ENCODE measurements around the gene DOCK1.

The DOCK1 gene

DNA sequence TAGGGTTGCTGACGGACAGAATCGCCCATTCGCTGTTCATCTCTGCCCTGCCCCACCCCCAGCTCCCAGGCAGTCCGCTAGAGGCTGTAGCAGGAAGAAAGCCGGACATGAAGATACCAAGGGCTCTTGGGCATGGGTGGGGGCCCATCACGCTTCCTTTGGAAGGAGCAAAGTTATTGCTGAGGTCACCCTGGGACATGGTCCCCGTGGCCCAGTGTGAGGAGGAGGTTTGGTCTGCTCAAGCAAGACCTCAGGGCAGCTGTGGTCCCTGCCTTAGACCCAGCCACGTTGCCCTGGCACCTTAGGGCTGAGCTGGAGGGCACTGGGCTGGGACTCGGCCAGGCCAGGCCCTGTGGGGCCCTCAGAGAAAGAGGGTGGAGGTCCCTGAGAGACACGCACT lies 511.8 kb downstream of the DOCK1 start:
- no peak for DNase-seq

DNA sequence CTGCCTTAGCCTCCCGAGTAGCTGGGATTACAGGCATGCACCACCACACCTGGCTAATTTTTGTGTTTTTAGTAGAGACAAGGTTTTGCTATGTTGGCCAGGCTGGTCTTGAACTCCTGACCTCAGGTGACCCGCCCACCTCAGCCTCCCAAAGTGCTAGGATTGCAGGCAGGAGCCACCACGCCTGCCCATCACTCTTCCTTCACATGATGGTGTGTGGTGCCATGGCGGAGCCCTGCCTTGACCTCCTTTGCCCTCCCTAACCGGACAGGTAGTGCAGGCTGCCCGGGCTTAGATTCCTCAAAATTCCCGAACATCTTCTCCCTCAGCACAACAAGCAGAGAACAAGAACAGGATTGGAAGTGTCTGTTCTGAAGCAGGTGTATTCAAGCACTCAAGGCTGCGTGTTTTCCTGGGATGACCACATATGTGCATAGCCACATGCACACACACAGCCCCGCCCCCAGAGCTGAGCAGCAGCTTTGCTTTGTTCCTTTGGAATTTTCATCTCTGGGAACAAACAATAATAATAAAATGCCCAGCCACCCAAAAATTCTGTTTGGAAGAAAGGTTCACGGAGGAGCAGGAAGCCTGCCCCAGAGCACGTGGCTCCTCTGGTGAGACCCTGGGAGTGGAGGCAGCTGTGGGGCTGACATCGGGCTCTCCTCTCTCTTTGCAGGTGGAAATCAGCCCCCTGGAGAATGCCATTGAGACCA lies 512.6 kb downstream of the DOCK1 start:
- no peak for DNase-seq

DNA sequence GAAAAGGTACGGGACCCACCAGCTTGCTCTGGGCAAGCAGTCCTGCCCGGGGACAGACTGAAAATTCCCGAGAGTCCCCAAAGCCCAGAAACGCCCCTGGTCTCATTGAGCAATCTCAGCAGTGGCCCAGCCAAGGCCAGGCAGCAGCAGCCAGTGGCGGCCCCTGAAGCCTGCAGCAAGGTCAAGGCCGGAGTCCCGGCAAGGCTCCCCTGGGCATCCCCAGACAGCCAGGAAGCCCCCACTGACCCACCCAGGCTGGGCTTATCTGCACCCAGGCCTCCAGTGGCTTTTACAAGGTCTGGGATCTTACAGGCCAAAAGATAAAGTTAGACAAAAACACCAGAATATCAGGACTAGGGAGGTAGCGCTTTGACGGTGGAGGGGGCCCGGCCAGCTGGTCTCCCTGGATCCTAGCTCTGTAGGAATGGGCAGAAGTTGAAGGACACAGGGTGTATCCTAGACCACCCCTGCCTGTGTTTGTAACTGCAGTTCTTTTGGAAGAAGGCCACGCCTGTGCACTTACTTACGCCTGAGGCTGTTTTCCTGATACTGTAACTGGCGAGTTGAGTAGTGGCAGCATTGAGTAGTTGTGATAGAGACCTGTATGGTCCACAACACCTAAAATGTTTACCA lies 513.4 kb downstream of the DOCK1 start:
- DNase-seq = no peak

DNA sequence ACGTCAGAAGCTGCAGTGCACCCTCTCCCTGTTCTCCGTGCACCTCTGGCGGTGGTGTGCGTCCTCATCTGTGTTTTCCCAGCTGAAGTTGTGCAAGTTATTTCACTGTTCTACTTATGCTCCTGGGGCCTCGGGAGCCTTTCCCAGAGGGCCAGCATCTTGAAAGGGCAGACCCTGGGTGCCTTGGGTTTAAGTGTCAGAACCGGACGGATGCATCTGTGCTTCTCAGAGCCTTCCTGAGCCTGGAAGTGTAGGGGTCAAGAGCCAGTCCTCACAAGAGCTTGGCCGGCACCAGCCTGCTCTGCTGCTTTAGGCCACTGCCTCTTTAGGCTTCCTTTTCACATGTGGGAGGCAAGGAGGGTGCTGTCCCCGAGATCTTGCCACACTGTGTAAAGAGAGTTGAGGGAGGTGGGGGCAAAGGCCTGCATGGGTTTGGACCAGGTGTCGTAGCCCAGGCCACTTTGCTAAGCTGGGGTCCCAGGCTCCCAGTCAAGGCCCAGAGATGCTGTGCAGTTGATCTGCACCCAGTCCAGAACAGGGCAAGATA lies 515.0 kb downstream of the DOCK1 start:
- no peak for DNase-seq

DNA sequence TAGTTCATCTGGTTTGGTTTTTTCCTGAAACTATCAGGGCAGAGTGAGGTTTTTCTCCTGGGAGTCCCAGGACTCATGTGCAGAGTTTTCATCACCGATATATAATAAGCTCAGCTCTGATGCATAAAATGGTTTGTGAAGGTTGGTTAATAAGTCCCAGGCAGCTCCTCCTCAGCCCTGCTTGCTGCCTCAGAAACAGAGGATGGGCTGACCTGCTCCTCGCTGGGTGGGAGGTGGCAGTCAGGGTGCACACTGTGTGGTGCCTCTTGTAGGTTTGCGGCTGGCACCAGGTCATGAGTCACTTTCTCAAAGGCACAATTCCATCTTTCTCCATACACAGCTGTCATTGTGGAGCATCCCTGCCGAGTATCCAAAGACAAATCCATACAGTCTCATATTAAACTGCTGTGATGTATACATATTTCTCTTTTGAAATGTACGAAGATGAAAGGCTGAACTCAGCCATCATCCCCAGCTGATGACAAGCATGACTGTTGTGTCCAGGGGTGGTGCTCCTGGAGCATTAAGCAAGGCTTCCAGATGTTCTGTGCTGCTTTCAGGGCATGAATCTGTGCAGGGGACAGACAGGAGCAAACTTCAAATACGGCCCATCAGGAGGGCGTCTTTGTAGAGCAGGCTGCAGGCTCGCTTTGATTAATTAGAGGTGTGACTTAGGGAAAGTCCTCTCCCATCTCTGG lies 518.1 kb downstream of the DOCK1 start:
- DNase-seq = no peak

DNA sequence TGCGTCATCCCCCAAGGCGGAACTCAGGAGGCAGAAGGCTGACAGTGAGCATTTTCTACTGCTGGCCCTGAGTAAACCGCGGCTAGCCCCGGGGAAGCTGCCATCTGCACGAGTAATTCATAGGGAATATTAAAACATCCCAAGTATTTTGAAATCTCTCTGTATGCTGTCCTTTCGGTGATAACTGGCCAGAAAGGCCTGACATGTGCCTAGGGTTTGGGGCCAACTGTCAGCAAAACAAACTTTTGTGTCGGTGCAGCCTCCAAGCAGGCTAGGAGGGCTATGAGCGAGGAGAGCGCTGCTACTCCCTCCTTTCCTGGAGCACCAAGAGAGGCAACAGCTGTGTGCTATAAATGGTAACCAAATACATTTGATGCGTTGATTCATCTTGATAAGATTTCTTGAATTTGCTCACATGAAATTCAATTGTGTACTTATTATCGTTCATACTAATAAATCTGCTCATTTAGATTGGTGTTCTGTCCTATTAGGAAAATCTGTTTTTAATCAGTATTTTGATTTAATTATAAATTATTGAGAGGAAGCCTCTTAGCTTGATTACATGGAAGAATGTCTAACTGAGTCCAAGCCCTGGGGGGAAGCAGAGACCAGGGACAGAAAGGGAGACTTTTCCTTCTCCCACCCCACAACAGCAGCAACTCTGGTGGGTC lies 519.5 kb downstream of the DOCK1 start:
- DNase-seq = peak in 1 of 56 donors; percentile 2

DNA sequence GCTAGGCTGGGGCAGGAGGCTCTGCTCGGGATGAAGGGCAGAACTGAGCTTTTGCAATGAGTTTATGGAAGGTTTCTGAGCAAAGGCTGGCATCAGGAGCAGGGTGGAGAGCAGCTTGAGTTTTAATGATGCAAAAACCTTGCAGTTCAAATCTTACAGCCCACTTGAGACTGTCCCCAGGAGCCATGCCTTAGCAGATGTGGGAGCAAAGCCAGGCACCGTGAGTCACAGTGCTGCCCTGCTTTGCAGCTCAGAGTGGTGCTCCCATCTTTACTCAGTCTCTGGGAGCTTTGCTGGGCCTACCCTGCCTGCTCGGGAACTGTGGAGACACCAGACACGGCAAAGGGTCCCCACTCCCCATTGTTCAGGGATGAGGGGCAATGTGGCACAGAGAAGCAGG lies 521.5 kb downstream of the DOCK1 start:
- no peak for DNase-seq

DNA sequence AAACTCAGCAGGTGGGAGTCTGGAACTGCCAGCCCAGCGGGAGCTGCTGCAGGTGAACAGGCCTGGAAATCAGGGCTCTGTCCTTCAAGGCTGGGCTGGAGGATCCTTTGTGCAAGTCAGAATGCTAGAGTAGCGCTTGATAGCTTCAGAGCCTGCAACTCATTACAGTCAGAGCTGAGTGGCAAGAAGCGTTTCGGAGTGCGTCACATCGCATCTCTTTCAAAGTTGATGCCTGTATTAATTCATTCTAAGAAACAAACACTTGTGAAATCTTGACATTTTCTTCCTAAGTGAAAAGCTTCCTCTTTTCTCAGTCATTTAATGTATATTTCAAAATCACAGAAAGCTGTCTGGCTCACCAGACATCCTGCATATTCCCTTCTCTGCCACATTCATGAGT lies 522.7 kb downstream of the DOCK1 start:
- DNase-seq = no peak

DNA sequence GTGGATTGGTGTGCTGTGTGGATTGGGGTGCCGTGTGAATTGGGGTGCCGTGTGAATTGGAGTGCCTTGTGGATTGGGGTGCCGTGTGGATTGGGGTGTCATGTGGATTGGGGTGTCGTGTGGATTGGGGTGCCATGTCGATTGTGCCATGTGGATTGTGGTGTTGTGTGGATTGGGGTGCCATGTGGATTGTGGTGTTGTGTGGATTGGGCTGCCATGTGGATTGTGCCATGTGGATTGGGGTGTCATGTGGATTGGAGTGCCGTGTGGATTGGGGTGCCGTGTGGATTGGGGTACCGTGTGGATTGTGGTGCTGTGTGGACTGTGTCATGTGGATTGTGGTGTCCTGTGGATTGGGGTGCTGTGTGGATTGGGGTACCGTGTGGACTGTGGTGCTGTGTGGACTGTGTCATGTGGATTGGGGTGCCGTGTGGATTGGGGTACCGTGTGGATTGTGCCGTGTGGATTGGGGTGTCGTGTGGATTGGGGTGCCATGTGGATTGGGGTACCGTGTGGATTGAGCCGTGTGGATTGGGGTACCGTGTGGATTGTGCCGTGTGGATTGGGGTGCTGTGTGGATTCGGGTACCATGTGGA lies 523.3 kb downstream of the DOCK1 start:
- no peak for DNase-seq

DNA sequence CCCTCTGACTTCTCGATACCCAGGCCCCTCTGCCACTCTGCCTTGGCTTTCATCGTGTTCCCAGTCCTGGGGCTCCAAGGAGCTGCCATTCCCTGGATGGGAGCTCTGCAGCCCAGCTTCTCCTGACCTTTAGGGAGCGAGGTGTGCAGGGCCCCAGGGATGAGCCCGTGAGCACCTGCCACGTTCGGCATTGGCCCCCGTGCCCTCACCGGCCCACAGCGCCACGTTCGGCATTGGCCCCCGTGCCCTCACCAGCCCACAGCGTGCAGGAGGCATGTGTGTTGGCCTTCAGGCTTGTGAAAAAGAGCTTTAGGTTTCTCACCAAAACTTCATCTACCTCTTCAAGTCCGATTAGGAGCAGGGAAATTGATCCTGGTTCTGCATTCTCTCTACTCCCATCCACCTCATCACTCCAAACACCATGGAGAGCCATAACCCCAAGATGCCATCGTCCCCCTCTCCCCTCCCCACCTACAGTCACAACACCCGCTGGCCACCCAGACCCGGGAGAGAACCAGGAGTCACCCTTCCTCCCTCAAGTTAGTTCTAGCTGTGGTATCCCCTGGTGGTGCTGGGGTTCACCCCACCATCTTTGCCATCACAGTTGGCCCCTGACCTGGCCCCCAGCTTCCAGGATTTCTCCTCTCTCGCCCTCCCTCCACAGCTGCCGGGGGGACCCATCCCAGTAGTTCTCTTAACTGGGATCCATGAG lies 524.5 kb downstream of the DOCK1 start:
- DNase-seq = no peak

DNA sequence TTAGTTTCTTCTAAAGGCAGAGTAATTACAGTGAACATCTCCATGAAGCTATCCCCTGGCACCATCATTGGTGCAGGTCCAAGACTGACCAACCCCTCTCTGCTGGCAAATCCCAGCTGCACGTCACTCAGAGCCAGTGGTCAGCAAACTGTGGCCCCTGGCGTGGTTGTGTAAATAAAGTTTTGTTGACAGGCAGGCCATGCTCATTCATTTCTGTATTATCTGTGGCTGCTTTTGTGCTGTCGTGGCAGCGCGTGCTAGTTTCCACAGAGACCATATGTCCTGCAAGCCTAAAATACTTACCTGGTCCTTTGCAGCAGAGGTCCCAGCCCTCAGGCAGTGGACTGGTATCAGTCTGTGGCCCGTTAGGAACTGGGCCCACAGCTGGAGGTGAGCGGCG lies 526.3 kb downstream of the DOCK1 start:
- DNase-seq = no peak

DNA sequence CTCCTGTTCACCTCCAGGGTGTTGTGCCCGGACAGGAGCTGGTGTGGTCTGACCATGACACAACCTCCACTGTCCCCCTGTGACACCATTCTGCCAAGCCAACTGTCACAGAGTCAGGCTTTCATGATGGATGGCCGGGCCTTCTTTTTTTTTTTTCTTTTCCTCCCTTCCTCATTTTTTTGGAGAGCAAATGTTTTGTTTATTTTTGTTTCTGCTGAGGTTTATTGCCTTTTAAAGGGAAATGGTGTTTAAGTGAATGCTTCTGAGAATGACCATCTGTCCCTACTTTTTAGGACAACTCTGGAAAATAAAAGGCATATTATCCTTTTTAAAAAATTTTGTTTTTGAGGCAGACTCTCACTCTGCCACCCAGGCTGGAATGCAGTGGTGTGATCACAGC lies 528.8 kb downstream of the DOCK1 start:
- DNase-seq = no peak

DNA sequence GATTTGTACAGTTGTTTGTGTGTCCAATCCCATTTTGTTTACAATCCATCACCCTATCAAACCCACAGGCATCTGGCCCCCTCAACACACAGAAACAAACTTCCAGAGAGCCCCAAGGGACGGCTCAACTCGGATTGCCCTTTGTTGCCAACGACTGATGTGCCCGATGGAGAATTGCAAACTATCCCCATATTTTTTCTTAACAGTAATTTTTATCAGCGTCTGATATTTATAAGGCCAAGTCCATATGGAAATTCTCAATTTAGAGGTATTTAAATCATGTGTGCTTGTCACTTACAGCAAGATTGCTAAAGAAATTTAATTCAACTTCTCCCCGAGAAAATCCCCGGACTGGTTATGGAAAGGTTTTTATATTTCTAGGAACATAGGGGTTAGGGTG lies 530.0 kb downstream of the DOCK1 start:
- DNase-seq = no peak

DNA sequence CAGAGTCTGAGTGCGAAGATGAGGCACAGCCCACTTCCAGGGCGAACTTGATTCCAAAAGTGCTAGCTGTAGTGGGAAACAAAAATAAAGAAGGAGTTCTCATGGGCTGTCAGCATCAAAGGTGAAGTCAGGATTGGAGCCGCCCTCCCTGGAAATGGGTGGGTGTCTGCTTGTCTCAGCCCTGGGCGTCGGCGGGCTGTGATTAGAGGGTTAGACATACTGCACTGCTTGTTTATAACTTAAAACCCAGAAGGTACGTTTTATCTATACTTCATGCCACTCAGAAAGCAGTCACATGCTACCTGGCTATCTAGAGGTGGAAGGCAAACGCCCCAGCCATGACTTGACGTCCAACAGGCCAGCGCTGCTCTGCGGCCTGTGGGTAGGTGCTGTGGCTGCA lies 535.1 kb downstream of the DOCK1 start:
- no peak for DNase-seq

DNA sequence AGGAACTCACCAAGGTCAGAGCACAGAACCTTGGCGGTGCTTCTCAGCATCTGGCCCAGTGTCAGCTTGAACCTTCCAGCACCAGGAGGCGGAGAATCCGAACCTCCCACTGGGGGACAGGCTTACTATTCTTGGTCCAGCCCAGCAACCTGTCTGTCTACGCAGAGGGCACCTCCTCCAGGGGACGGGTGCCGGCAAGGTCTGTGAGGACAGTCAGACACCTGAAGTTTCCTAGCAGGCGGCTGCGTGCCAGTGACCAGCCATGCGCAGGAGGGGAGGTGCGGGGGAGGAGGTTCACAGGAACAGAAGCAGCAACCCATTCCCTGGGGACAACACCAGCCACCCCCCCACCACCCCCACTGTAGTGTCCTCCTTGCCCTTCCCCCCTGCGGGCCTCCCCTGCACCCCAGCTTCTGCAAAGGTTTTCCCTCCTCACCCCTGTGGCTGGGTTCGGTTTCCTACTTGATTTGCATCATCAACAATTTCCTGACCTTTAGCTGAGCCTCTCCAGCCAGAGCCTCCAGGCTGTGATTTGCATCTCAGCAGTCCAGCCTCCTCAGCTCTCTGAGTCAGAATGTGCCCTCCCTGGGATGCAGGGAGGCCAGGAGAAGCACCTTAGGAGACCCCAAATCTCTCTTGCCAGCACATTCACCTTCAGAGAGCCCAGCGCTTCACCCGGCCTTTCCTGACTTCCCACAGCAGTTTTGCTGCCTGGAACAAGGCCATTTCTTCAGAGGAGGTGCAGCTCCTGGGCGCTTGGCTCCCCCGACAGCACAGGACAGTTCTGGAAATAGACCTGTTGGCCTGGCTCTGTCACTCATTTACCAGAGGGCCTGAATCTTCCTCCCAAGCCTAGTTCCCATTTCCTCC lies 536.4 kb downstream of the DOCK1 start:
- DNase-seq = no peak

DNA sequence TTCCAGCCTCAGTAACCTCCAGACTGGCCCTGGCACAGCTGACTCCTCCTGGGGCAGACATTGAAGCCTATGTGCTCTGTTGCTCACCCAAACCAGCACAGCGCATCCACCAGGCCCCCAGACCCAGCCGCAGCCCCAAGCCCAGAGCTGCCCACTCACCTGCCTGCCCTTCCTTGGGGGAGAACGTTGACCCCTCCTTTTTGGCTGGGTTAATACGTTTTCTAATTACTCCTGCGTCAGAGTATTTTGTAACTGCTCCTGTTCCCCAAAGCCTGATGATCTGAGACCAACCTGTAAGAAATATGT lies 536.9 kb downstream of the DOCK1 start:
- no peak for DNase-seq

DNA sequence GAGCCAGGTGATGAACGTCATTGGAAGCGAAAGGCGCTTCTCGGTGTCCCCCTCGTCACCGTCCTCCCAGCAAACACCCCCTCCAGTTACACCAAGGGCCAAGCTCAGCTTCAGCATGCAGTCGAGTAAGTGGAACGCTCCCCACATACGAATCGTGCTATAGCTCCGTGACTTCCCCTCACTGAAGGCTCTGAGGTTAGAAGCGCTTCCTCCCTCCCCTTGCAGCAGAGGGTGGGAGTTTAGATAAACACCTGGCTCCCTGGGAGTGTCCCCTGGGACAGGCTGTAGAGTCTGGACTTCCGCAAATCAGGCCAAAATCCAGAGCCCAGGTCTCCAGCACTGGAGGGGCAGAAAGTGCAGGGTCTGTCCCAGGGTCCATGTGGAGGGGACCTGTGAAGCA lies 538.9 kb downstream of the DOCK1 start:
- no peak for DNase-seq

DNA sequence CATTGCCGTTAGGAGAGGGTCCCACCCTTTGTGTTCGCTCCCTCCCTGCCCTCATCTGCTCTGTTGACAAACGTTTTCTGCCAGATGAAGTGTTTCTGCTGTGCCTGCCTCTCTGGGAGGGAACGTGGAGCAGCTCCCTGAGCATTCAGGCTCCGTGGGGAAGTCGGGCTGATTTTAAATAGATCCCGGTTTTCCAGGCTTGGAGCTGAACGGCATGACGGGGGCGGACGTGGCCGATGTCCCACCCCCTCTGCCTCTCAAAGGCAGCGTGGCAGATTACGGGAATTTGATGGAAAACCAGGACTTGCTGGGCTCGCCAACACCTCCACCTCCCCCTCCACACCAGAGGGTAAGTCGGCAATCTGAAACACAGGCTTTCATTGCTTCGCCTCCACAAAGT lies 542.0 kb downstream of the DOCK1 start:
- peak in 2 of 56 donors; percentile 7 to 19 for DNase-seq

DNA sequence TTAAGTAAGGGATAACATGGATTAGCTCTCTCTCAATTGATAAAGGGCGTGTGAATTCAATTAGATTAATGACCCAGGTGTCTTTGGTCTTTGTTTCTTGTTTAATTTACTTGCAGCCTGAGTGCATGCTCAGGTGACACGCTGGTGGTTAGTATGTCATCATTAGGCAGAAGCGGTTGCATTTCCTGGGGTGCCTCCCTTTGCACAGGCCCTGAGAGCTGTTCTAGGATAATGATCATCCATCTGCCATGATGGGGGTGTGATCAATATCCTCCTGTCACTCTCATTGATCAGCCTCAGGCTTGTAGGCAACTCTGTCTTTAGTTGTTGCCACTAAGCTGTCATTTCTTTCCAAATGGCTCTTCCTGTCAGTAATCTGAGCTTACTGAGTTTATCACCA lies 544.3 kb downstream of the DOCK1 start:
- no peak for DNase-seq

DNA sequence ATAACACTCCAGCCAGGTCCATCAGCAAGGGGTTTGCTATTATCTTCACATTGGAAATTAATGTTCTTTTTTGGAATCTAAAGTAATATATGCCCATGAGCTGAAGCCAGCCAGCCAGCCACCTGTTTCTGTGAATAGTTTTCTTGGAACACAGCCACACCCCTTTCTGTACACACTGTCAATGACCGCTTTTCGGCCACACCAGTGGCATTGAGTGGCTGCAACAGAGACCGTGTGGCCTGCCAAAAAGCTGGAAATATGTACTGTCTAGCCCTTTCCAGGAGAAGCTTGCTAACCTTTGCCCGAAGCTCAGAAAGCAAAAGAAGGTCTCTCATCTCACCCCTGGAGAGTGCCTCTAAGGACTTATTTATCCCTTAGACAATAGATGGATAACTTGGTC lies 545.4 kb downstream of the DOCK1 start:
- DNase-seq = no peak

All from amygdala (tissue), 56 donors.